NCI-H69 (cell line): ENCODE measurements around the gene CARNS1.
A peak's percentile ranks its signal among the peaks of the same experiment; 100 is the strongest.

Experiments used
- DNase-seq: peaks from one replicate; lab custom pipeline; 2025; lab: John Stamatoyannopoulos, UW

CARNS1 gene

GRCh38 chr11:67428052-67429001, 12.8 kb downstream of the CARNS1 start, which contains the start of gene RPS6KB2:
RPS6KB2 (plus strand) TSS chr11:67428494; CDS start chr11:67428546, 52 bp downstream.
- peak; percentile 99 for DNase-seq

- DNase-seq, result no peak
These were observed 13.7 kb downstream of the CARNS1 start for GRCh38 chr11:67429038-67429668.

GRCh38 chr11:67429722-67430121, 14.2 kb downstream of the CARNS1 start:
- DNase-seq, result no peak

DNA sequence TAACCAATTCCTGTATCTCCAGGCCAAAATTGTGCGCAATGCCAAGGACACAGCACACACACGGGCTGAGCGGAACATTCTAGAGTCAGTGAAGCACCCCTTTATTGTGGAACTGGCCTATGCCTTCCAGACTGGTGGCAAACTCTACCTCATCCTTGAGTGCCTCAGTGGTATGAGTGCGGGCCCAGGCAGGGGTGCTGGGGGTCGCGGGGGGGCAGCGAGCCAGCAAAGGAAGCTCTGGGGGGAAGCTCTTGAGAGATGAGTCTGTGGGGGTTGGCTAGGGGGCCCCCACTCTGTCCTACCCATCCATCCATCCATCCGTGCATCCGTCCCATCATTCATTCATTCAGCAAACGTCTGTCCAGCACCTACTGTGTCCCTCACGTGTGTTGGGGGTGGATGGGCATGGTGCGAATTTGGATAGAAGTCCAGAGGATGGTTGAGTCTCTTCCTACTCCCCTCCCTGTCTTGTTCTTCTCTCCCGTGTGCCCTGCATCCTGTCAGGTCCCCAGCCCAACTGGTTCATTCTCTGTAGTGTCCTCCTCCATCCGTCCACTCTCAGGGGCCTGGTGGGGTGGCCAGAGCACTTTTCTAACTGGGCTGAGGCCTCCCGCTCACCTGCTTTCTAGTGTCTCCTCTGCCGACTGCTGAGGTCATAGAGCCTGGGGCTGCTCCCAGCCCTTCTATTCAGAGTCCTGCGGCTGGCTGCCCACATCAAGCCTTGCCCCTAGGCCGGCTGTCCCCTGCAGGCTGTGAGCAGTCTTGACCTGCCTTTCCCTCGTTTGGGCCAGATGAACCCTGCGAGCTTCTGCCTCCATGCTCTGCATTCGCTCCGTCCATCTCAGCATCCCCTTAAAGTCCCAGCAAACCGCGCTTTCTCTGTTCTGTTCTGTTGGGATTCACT, 16.1 kb downstream of the CARNS1 start:
- no peak for DNase-seq

GRCh38 chr11:67432655-67433349, 17.3 kb downstream of the CARNS1 start:
- DNase-seq, result no peak

- peak; percentile 34 for DNase-seq
These were observed 18.3 kb downstream of the CARNS1 start for GRCh38 chr11:67433536-67434394.

DNA sequence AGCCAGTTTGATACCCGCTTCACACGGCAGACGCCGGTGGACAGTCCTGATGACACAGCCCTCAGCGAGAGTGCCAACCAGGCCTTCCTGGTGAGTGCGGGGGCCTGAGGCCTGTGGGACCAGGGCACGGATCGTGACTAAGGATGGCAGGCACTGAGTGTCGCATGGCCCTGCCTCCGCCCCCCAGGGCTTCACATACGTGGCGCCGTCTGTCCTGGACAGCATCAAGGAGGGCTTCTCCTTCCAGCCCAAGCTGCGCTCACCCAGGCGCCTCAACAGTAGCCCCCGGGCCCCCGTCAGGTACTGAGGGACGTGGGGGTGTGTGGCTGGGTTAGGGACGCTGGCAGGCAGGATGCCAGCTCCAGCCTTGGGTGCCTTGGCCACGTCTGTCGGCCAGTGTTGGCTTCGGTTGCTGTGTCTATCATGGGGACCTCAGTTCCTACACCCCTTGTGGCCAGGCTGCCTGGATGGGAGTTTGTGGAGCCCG, 19.0 kb downstream of the CARNS1 start:
- no peak for DNase-seq

- no peak for DNase-seq
These were observed 19.7 kb downstream of the CARNS1 start for GRCh38 chr11:67435031-67435726.

DNA sequence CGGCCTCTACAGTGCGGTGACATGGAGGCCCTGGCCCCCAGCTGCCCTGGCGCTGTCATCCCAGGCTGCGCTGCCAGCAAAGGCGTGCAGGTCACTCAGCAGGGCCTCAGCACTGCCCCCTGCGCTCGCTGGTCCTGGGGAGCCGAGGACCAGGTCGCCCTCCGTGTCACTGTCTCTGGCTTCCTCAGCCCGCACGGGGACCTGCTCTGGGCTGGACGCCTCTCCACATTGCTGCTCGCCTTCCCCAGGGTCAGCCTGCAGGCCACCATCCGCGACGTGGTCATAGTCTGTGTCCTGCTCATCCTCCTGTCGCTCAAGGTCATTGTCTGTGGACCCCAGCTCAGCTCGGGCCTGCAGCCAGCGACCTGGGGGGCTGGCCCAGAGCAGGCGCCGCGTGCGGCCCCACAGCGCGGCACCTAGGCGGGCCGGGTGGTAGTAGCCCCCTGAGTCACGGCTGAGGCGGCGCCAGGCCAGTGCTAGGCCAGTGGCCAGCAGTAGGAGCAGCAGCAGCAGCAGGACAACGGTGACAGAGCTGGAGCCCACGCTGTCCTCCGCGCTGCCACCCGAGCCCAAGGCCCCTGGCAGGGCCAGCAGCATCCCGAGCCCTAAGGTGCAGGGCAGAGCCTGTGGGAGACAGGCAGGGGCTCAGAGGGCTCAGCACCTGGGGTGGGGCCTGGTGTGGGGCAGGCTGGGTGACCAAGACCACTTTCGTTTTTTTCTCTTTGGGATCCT, 20.4 kb downstream of the CARNS1 start:
- DNase-seq, result no peak

- DNase-seq, result no peak
These were observed 21.1 kb downstream of the CARNS1 start for GRCh38 chr11:67436459-67437081.

DNA sequence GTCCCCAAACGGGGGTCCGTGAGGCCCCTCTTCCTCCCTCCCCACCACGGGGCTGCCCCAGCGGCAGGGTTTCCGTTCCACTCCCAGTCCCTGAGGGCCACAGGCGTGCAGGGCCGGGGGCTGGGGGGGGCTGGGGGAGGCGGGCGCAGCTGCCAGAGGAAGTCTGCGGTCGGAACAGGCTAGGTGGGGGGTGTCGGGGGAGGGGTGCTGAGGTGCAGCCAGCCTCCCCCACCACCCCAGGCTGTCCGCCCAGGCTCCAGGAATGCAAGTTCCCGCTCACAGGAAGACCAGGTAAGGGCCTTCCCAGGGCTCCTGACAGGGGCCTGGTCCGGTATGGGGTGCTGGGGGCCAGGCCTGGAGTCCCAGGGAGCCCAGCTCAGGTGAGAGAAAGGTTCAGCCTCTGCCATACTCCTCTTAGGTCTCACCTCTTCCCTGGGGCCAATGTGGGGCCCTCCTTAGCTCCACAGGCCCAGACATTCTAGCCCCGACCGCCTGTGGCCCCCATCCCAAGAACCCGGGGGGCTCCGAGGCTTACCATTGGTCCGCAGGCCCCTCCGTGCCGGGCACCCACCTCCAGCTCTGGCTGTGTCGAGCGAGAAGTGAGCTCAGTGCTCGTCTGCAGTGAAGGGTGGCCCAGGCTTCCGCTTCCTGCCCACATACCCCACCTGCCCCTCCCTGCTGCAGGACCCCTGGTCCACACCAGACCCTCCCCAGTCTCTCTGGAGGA, 21.8 kb downstream of the CARNS1 start, which contains the start of gene PTPRCAP:
Gene PTPRCAP (minus strand): TSS at position 601 of the 727 bp plus-strand sequence. CDS start 63 bp downstream, at position 538.
- no peak for DNase-seq

GRCh38 chr11:67437809-67438157, 22.3 kb downstream of the CARNS1 start:
- no peak for DNase-seq

DNA sequence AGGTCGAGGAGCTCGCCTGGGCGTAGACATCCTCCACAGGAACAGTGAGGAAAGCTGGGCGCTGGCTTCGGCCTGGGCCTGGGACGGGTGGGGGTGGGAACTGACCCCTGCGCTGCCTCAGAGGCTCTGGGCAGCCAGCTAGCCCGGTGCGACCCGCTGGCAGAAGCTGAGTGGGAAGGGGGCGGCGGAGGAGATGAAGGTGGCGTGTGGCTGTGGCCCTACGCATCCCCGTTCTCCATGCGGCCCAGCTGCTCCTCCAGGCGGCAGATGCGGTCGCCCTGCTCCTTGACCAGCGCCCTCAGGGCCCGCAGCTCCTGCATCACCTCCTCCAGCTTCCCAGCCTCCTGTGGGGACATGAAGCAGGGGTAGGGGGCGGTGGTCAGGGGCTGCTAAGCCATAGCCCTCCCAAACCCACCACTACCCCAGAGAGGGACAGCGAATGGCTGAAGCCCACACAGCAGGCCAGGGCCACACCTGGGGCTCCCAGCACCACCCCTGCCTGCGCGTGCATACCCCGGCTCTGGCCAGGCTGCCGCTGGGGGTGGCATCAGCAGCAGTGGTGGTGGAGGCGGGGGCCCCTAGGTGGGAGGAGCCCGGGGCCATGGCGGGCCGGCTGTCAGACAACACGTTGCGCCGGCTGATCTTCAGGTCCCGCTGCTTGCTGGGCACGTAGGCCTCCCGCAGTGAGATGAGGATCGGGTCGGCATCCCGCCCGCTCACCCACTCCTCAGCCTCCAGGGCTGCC, 22.9 kb downstream of the CARNS1 start:
- DNase-seq, result no peak

- peak; percentile 19 for DNase-seq
These were observed 24.1 kb downstream of the CARNS1 start for GRCh38 chr11:67439321-67440228.

DNA sequence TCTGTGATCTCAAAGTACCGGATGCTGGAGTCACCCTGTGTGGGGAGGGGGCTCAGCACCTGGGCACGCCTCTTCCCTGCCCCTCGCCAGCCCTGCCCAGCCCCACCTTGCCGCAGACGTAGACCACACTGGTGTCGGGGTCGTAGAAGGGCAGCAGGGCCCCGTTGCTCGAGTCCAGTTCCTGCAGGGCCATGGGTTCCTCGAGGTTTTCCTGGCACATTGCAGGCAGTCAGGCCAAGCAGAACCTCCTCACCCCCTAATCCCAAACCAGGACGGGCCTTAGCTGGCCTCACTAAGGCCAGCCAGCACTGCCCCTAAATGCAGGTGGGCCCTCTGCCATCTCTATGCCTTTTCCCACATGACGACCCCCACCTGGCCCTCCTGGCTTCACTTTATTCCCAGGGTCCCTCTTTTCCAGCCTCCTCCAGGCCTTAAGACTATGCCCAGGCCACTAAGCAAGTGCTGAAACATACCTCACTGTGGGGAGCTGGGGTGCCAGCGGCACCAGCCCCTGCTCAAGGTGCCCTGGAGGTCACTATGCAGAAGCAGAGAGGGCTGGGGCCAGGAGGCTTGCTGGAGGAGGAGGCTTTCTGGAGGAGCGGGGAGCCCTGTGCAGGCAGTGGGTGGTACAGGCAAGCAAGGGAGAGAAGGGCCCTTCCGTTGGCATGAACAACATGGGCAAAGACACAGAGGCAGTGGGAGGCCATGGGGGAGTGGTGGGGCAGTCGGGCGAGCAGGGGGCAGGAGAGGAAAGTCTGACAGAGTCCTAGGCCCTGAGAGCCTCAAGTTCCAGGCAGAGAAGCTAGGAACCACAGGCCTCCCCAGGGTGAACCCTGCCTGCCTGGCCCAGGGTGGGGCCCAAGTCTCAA, 25.0 kb downstream of the CARNS1 start:
- no peak for DNase-seq
